CD4-positive, alpha-beta T cell (primary cell): Measurements from ENCODE around the gene CMTM6. TPM values are rescaled to one million over a fixed set of nuclear protein-coding genes. Genes with fewer than 3 reads are reported as not detected.
"Not testable (repeated sequence)": the region's sequence is repeated elsewhere in the genome, so short reads cannot be mapped to it uniquely, and the experiment has no call there.

Experiments
- ATAC-seq: fragments of 200-7000 bp; cut with Tn5 transposase; one replicate; pipeline ENCODE4 v1.10.0; 2022; ENCODE audit warnings: mild to moderate bottlenecking; ENCODE audit not compliant: poor library complexity
- CTCF ChIA-PET: fragments of 350-600 bp; sonication (Branson Sonifier 250); formaldehyde crosslinking; loops from one replicate; lab custom pipeline; 2021; ENCODE audit warnings: antibody characterized with exemption, inconsistent platforms; lab: Charles Lee
- POLR2A ChIA-PET: fragments of 350-600 bp; sonication (Branson Sonifier 250); formaldehyde crosslinking; loops from one replicate; lab custom pipeline; 2021; ENCODE audit warnings: antibody characterized with exemption, inconsistent platforms; lab: Charles Lee
- DNase-seq, 14 experiments: peaks; one replicate each; pipeline ENCODE4 v3.0.0-alpha.2; 2013 to 2020; ENCODE audit warnings: mixed read lengths in 2 of 14
- H3K27ac ChIP-seq, 2 donors: one replicate each; pipeline versions ENCODE4 v1.5.1 to v1.7.0; 2013; ENCODE audit warnings: low read length in 2 of 2, low read depth in 1 of 2, mild to moderate bottlenecking in 1 of 2
- H3K27me3 ChIP-seq, 2 experiments: 1 replicate in 1 of 2; 2 replicates in 1 of 2; pipeline versions ENCODE4 v1.6.1 to v1.7.0; 2013; ENCODE audit warnings: low read length in 2 of 2, control low read depth in 1 of 2, mild to moderate bottlenecking in 1 of 2, moderate library complexity in 1 of 2; ENCODE audit not compliant: insufficient read depth in 2 of 2, control insufficient read depth in 1 of 2
- H3K36me3 ChIP-seq: one replicate; pipeline ENCODE4 v1.6.1; 2013; ENCODE audit warnings: low read length, control low read depth; ENCODE audit not compliant: insufficient read depth
- H3K4me1 ChIP-seq: one replicate; pipeline ENCODE4 v1.6.1; 2013; ENCODE audit warnings: low read length, control low read depth; ENCODE audit not compliant: insufficient read depth
- H3K4me3 ChIP-seq: one replicate; pipeline ENCODE4 v1.5.1; 2013; ENCODE audit warnings: mild to moderate bottlenecking, low read length, moderate library complexity
- H3K9me3 ChIP-seq, 2 experiments: 1 replicate in 1 of 2; 2 replicates in 1 of 2; pipeline versions ENCODE4 v1.6.1 to v1.7.0; 2013; ENCODE audit warnings: low read length in 2 of 2, mild to moderate bottlenecking in 2 of 2, control low read depth in 1 of 2, moderate library complexity in 1 of 2; ENCODE audit not compliant: control insufficient read depth in 1 of 2, insufficient read depth in 1 of 2
- H3K27ac Mint-ChIP-seq: one replicate; pipeline ENCODE4 v1.8.0; 2020; ENCODE audit warnings: mixed read lengths
- H3K27me3 Mint-ChIP-seq: one replicate; pipeline ENCODE4 v1.8.0; 2021; ENCODE audit warnings: mixed read lengths
- H3K36me3 Mint-ChIP-seq: one replicate; pipeline ENCODE4 v1.8.0; 2021; ENCODE audit warnings: low read depth, mixed read lengths
- H3K4me1 Mint-ChIP-seq: one replicate; pipeline ENCODE4 v1.8.0; 2021; ENCODE audit warnings: low read depth, mixed read lengths
- H3K4me3 Mint-ChIP-seq: one replicate; pipeline ENCODE4 v1.8.0; 2020; ENCODE audit warnings: mild to moderate bottlenecking, mixed read lengths
- H3K9me3 Mint-ChIP-seq: one replicate; pipeline ENCODE4 v1.8.0; 2020; ENCODE audit warnings: mixed read lengths
- intact Hi-C, 2 experiments: fragments of 100-400 bp; cut with DNase I in 1 of 2; cut with micrococcal nuclease in 1 of 2; formaldehyde crosslinking; loops; one replicate each; pipeline versions ENCODE4 v1.15.1 to v1.9.0; 2023 to 2025; cut with DNase I, micrococcal nuclease
- total RNA-seq, 174 experiments: library from RNA in 2 of 174; stranded (reverse) in 2 of 174; gene quantifications; one replicate each; pipeline ENCODE4 v1.2.3 and lab custom pipeline; 2021 to 2026
- TF ChIP-seq, protein P1 (sequence below): fragments of 200-600 bp; IDR thresholded peaks from one replicate; pipeline ENCODE4 v1.8.0; 2022; ENCODE audit warnings: antibody characterized with exemption, mild to moderate bottlenecking

The CMTM6 gene
- total RNA-seq, 2 experiments from 2014 or later = 36.5 to 37.8 TPM

DNA sequence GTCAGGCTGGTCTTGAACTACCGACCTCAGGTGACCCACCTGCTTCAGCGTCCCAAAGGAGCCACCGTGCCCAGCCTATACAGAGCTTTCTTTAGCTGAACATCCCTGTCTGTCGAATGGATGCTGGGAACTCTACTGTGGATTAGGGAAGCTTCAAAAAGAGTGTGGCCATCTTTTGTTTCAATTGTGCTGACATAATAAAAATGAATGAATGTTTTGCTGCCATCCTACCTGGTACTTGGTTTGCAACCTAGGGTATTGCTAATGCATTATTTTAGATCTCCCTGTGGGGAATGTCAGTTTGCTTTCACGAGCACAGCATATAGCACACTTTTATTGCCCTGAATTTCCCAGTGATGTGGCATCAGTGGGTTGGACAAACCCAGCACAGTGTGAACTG is 32.3 kb downstream of the CMTM6 start:
- TF ChIP-seq, protein P1, sequence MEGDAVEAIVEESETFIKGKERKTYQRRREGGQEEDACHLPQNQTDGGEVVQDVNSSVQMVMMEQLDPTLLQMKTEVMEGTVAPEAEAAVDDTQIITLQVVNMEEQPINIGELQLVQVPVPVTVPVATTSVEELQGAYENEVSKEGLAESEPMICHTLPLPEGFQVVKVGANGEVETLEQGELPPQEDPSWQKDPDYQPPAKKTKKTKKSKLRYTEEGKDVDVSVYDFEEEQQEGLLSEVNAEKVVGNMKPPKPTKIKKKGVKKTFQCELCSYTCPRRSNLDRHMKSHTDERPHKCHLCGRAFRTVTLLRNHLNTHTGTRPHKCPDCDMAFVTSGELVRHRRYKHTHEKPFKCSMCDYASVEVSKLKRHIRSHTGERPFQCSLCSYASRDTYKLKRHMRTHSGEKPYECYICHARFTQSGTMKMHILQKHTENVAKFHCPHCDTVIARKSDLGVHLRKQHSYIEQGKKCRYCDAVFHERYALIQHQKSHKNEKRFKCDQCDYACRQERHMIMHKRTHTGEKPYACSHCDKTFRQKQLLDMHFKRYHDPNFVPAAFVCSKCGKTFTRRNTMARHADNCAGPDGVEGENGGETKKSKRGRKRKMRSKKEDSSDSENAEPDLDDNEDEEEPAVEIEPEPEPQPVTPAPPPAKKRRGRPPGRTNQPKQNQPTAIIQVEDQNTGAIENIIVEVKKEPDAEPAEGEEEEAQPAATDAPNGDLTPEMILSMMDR = no peak
- Histone ChIP-seq H3K4me3 (no peak overlapping the region), H3K27ac (no peak overlapping the region), H3K9me3 (no peaks in the 10 kb centered on the region), H3K4me1 (peaks cover 25% of the 10 kb centered on the region), H3K27me3 (no peaks in the 10 kb centered on the region), H3K36me3 (peaks cover 31% of the 10 kb centered on the region)
- no peaks in the 10 kb centered on the region for H3K9me3 Mint-ChIP-seq
- H3K27ac Mint-ChIP-seq = peak overlapping the region; percentile 90
- DNase-seq = no peak
- H3K27me3 Mint-ChIP-seq = no peaks in the 10 kb centered on the region
- ChIA-PET POLR2A (interaction anchor here (1.0 to 2.4 kb wide), 8 partner anchors 12 to 167 kb away, joined by 3 to 12 read pairs (median 4); no protein-coding TSS in a partner anchor), CTCF (interaction anchor here (0.5 to 3.8 kb wide), 6 partner anchors 10 to 174 kb away, joined by 3 to 61 read pairs (median 3); no protein-coding TSS in a partner anchor)
- no peak for ATAC-seq
- no peak overlapping the region for H3K4me3 Mint-ChIP-seq
- H3K4me1 Mint-ChIP-seq = peaks cover 68% of the 10 kb centered on the region
- intact Hi-C loops = loop anchor here in 1 of 2 experiments (2.0 kb wide), 1 partner anchor 294 kb away; no protein-coding TSS in a partner anchor
- peaks cover 27% of the 10 kb centered on the region for H3K36me3 Mint-ChIP-seq

DNA sequence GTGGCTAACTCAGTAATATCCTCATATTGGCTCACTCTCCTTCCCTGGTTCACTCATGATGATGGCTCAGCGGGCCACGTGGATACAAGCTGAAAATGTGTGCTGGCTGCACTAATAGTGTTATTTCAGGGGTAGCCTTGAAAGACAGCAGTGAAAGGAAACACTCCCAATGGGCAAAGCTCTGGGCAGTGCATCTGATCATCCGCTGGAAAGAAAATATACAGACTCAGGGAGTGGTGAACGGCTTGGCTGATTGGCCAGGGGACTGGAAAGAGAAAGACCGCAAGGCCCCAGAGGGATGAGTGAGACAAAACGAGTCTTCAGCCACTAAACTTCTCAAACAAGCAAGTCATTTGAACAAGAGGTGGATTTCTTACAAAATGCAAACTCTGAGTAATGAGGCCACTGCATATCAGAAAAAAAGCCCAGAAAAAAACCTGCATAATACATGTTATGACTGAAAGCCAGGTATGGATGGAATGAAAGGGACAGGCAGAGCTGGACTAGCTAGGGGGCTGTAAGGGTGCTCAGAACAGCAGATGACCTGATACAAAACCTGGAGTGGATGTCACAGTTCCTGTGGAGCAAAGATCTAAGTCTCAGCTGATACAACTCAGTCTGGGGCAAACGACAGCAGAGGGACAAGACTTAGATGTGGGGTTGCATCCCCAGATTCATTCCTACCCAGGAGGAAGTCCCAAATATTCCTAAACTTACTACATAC is 33.3 kb downstream of the CMTM6 start:
- Histone ChIP-seq H3K27me3 (no peaks in the 10 kb centered on the region), H3K36me3 (peaks cover 25% of the 10 kb centered on the region), H3K4me1 (peaks cover 25% of the 10 kb centered on the region), H3K9me3 (no peaks in the 10 kb centered on the region), H3K4me3 (no peak overlapping the region), H3K27ac (no peak overlapping the region)
- H3K27me3 Mint-ChIP-seq = no peaks in the 10 kb centered on the region
- ChIA-PET POLR2A (interaction anchor here (0.9 to 2.4 kb wide), 9 partner anchors 11 to 103 kb away, joined by 3 to 12 read pairs (median 4); no protein-coding TSS in a partner anchor), CTCF (interaction anchor here (0.6 to 3.8 kb wide), 9 partner anchors 9 to 173 kb away, joined by 3 to 61 read pairs (median 3); no protein-coding TSS in a partner anchor)
- peak overlapping the region; percentile 30 for H3K4me3 Mint-ChIP-seq
- DNase-seq (no peak), ATAC-seq (peak; percentile 20)
- H3K36me3 Mint-ChIP-seq = peaks cover 22% of the 10 kb centered on the region
- H3K4me1 Mint-ChIP-seq = peaks cover 64% of the 10 kb centered on the region
- TF ChIP-seq, protein P1 = no peak
- intact Hi-C loops = loop anchor here (2.0 to 5.0 kb wide), 5 partner anchors 37 to 292 kb away; no protein-coding TSS in a partner anchor
- H3K27ac Mint-ChIP-seq = peak overlapping the region; percentile 90
- no peaks in the 10 kb centered on the region for H3K9me3 Mint-ChIP-seq

DNA sequence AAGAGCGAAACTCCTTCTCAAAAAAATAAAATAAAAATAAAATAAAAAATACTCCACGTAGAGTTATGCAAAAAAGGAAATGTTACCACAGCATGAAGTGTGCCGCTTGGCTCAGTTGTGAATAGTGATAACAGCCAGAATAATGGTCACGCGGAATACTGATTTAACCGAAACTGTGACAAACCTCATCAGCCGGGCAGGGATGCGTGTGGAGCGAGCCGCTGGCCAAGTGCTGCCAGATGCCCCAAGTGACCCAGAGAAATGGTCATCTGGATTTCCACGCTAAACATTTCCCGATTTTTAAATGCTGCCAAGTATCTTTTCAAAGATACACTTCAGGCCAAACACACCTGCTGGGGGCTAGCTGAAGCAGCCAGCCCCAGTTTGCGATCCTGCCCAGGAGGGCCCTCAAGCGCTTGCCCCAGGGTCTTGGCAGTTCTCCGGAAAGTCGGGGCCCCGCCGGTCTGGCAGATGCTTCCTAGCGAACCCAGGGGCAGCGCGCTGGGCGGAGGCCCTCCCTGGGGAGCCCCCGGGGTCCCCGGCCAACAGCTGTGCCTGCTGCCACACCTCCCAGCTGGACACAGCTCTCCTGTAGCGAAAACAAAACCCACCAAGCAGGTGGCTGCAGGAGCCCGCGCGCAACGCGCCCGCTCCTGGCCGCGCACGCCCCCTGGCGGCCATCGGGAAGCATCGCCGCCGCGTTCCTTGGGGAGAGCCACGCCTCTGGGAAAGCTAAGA is 35.1 kb downstream of the CMTM6 start:
- Mint-ChIP-seq H3K4me1 (peaks cover 55% of the 10 kb centered on the region), H3K4me3 (peak overlapping the region; percentile 54), H3K27ac (no peak overlapping the region), H3K9me3 (no peaks in the 10 kb centered on the region), H3K27me3 (no peaks in the 10 kb centered on the region), H3K36me3 (peaks cover 17% of the 10 kb centered on the region)
- no peaks in the 10 kb centered on the region for H3K9me3 ChIP-seq
- H3K27ac ChIP-seq = peak overlapping the region; percentile 18 to 53
- H3K4me3 ChIP-seq = peak overlapping the region; percentile 58
- CTCF ChIA-PET = interaction anchor here (0.6 to 3.8 kb wide), 43 partner anchors 11 to 934 kb away, joined by 3 to 61 read pairs (median 5); partner anchors contain the start of gene CMTM7
- H3K36me3 ChIP-seq = peaks cover 17% of the 10 kb centered on the region
- H3K4me1 ChIP-seq = peaks cover 37% of the 10 kb centered on the region
- intact Hi-C loops = loop anchor here (1.0 to 5.0 kb wide), 7 partner anchors 9 to 290 kb away; no protein-coding TSS in a partner anchor
- H3K27me3 ChIP-seq = no peaks in the 10 kb centered on the region
- TF ChIP-seq, protein P1 = peak; percentile 99
- DNase-seq (peak; percentile 44 to 90 (median 72)), ATAC-seq (peak; percentile 84)
- POLR2A ChIA-PET = interaction anchor here (0.7 to 2.2 kb wide), 11 partner anchors 8 to 290 kb away, joined by 3 to 18 read pairs (median 5); partner anchors contain the start of gene CMTM7

DNA sequence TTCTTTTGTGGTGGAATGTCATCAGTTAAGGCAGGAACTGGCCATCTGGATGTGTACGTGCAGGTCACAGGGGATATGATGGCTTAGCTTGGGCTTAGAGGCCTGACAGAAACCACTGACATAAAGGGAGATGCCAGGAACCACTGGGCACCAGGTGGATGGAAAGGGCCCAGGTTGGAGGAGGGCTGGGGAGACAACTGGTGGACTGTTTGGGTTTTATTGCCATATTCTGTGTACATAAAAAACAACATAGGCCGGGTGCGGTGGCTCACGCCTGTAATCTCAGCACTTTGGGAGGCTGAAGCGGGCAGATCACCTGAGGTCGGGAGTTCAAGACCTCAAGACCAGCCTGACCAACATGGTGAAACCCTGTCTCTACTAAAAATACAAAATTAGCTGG is 35.8 kb downstream of the CMTM6 start:
- not testable (repeated sequence) for ATAC-seq, H3K4me3 Mint-ChIP-seq, H3K9me3 Mint-ChIP-seq, DNase-seq, H3K4me3 ChIP-seq, H3K9me3 ChIP-seq, H3K27ac ChIP-seq, H3K27me3 ChIP-seq, H3K27me3 Mint-ChIP-seq, H3K27ac Mint-ChIP-seq
- ChIA-PET POLR2A (interaction anchor here (1.4 to 2.2 kb wide), 6 partner anchors 11 to 95 kb away, joined by 5 to 18 read pairs (median 8); partner anchors contain the start of gene CMTM7), CTCF (interaction anchor here (1.4 to 3.8 kb wide), 7 partner anchors 10 to 227 kb away, joined by 5 to 61 read pairs (median 22); no protein-coding TSS in a partner anchor)
- peaks cover 42% of the 10 kb centered on the region for H3K4me1 ChIP-seq
- intact Hi-C loops = loop anchor here (1.0 to 5.0 kb wide), 5 partner anchors 9 to 290 kb away; no protein-coding TSS in a partner anchor
- H3K36me3 Mint-ChIP-seq = peaks cover 14% of the 10 kb centered on the region
- H3K4me1 Mint-ChIP-seq = peaks cover 51% of the 10 kb centered on the region
- H3K36me3 ChIP-seq = peaks cover 16% of the 10 kb centered on the region
